Muscle of arm (tissue), 12 donors: ENCODE data around the gene VAMP8. TPM values are rescaled to one million over a fixed set of nuclear protein-coding genes. Genes with fewer than 3 reads are reported as not detected.
"Not testable (repeated sequence)": the region's sequence is repeated elsewhere in the genome, so short reads cannot be mapped to it uniquely, and the experiment has no call there.

Experiments used
- DNase-seq: peaks from one replicate; pipeline ENCODE4 v3.0.0-alpha.2; 2013
- polyA plus RNA-seq, 12 donors: library from polyadenylated mRNA; unstranded; fragments of 120-200 nt; gene quantifications; one replicate each; pipeline ENCODE4 v1.2.1, GENCODE V29; 2013; ENCODE audit not compliant: insufficient read length in 12 of 12

Gene VAMP8
- polyA plus RNA-seq, 12 donors = 9.6 to 34.0 (median 13.7) TPM; not detected in 1

DNA sequence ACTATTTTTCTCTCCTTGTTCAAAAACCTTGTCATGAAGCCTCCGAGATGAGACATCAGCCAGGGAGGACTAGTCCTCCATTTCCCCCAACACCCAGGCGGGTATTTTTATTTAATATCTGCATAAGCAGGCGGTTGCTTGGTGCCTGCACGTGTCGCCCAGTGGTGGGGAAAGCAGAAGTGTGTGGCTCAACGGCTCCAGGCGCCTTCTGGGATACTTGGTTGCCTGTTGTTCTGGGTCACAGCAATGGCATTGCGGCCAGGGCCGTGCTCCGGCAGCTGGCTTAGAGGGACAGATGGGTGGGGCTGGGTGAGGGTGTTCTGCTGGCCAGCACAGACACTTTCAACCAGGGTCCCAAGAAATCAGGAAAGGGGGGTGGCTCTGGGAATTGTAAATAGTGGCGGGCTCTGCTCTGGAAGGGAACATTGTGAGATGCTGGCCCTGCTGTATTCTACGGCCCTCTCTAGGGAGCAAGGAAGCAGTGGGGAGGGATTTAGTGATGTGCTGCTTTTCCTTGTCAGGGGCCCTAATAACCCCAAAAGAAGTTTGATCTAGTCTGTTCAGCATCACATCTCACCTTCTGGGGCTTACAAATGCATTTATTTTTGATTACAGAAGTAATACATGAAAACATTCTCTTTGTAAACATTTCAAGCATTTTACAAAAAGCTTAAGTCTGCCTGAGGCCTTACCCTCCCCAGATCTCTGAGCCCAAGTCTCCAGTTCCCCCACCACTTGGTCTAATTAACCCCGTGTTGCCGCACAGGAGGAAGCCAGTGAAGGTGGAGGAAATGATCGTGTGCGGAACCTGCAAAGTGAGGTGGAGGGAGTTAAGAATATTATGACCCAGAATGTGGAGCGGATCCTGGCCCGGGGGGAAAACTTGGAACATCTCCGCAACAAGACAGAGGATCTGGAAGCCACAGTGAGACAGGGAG is 1.1 kb downstream of the VAMP8 start:
- no peak for DNase-seq

DNA sequence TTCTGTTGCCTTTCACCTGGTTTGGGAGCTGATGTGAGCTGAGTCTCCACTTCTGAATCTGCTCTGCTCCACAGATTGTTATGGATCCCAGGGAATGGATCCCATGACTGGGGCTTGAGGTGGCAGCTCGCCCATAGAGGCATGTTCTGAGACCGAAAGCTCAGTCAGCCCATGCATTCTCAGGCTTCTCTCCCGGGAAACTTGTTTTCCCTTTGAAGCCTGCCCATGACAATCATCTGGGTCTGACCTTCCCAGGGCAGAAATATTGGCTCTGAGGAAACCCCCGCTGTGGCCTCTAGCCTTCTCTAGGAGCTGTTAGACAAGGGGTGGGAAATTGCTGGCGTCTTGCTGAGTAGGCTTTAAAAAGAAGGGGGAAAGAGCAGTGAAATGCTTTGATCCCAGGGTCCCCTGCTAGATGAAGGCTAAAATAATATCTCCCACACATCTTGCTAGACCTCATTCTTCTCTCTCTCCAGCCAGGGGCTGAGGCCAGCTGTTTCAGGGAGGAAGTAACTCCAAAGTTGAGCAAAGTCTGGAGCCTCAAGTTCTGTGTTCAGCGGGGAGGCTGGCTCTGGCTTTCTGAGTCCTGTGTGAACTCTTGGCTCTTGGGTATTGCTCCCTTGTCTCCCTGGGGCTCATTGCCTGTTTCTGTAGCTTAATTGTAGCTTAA is 2.0 kb downstream of the VAMP8 start:
- no peak for DNase-seq

DNA sequence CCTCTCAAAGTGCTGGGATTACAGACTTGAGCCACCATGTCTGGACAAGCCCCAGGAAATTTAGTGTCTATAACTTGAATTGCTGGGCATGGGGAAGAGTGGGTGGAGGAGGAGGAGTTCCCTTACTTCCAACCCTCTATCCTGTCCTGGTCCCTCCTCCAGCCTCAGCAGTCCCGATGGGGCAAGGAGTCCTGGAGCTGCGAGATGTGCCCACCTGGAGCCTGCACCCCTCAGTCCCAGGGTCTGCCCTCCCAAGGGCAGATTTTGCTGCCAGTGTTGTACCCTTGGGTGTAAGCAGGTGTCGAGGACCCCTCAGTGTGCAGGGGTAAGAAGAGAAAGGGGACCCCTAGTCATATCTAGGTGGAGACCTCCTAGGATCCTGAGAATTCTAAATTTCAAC is 2.8 kb downstream of the VAMP8 start:
- no peak for DNase-seq

DNA sequence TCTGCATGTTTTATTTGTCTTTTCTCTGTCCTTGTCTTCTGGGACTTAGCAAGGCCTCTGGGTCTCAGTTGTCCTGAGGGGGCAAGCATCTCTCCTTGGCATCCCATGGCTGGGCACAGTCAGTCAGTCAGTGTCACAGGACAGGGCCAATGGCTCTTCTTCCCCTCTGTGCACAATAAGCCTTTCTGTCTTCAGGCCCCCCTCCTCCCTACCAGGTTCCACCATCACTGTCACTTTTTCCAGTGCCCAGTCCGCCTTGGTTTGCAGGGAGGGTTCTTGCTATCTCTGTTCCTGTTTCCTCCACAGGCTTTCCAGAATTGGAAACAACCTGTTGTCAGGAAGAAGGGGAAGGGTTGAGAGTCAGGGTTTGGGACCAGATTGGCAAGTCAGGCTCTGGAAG is 5.1 kb downstream of the VAMP8 start:
- DNase-seq = no peak

DNA sequence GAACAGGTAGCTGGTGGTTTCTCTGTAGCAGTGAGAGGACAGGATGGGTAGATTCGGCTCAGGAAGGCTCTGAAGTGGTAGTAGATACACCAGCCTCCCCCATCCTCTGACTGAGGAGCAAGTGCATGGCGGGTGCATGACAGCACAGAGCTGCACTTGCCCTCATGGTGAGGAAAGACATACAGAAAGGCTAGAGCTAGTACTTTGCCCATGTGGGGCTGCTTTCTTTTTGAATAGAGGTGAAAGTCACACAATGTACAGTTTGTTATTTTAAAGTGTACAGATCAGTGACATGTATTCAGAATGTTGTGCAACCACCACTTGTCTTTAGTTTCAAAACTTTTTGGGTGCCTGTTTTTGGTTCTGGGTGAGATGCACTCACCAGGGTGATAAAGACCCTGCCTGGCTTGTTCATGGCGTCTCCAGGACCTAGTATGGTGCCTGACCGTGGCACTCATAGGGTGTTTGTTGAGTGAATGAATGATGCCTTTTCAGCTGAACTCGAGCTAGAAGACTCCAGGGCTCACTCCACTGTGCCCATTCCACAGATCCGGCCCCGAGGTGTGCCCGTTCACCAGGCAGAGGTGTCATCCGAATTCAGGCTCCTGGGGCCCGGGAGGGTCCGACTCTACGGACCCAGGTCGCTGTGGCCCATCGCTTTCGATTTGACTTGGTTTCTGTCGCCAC is 6.4 kb downstream of the VAMP8 start:
- no peak for DNase-seq

DNA sequence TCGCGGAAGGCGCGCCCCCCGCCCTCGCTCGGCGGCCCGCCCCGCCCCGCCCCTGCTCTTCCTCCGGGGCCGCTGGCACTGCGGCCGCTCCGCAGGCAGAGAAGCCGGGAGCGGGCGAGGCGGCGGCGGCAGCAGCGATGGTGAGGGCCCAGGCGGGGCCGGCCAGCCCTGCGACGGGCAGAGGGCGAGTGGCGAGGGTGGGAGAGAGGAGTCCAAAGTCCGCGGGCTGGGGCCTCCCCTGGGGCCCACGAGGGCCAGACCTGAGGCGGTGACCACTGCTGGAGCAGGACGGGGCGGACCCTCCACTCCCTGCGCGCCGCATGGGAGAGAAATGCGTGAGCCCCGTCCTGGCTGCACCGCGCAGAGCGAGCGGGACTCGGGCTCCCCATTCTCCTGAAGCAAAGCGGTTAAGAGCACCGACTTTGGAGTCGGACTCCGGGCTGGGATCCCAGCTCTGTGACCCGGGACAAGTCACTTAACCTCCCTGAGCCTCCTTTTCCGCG is 7.0 kb downstream of the VAMP8 start, which contains the start of gene VAMP5:
VAMP5 (plus strand) TSS at position 78 of the 503 bp plus-strand sequence; CDS start at position 138, 60 bp downstream.
- DNase-seq = no peak

DNA sequence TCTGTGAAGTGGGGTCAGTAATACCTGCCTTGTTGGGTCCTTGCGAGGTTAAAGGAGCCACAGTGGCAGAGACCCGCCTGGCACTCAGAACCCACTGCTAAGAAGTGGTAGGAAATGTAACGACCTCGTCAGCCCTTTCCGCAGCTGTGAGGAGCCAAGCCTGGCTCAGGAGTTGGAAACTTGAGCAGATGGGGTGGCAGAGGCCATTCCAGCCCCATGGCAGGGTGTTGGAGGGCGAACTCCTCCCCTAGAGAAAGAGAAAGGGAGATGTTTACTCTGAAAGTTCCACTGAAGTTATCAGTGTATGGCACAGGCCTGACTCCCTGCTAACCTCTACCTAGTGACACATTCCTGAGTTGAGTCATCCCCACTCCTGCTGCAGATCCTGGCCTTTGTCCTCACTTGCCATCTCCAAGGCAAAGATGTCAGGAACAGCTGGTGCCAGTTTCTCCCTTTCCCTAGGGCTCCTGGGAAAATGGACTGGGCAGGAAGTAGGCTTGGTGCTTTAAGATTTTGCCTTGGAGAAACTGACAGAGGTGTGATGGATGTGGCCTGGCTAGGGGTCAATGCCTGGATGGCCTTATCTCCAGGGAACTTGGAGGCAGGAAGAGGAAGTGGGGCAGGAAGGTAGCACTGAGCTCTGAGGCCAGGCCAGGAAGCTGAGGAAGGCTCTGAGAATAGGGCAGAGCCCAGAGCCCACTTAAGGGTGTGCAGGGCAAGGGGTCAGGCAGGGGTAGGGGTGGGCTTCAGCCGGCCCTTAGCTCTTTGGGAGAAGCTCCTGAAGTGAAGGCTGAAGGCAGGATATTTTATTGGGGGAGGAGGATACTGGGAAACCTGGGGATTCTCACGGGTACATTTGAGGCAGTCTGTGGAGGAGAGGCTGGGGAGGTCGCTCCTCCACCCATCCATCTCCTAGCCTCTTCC is 7.7 kb downstream of the VAMP8 start:
- no peak for DNase-seq

DNA sequence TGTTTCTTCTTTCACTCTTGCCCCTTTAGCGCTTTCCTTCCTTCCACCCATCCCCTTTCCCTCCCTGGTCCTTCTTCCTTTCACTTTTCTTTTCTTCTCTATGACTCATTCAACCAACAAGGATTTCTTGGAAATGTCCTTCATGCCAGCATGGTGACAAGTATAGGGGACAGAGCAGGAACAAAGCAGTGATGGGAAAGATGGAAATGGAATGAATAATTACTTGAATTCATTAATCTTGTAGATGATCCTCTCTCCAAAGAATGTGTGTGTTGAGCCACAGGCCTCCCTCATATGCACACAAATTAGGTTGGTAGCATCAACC is 8.4 kb downstream of the VAMP8 start:
- no peak for DNase-seq

DNA sequence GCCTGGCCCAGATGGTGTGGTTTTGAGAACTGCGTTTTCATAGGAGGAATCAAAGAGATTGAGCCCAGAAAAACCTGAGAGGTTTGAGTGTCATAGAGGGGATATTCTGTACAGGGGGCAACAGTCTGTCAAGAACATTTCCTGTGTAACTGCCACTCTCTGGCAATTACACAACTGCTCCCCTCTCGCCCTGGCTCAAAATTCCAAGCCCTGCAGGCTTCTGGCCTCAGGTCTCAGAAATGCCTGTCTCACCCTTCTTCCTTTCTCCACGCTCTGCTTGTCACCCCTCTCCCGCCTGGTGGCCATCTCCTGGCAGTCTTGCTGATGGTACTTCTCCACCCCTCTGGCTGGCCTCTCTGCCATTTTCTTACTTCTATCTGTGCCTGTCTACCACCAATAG is 10.8 kb downstream of the VAMP8 start:
- DNase-seq = no peak

DNA sequence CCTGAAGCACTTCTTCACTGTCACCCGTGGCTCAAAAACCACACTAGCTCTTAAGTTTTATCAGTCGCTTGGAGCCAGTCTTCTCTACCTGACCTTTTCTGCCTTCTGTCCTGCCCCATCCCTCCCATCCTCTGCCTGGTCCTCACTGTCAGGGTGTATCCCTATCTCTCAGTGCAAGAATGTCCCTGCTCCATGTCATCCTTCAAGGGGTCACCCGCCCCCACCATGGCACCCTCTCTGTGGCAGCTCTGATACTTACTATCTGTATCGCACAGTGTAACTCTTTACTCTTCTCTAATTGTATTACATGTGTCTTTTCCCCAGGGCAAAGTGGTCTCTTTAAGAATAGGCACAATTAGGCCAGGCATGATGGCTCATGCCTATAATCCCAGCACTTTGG is 11.3 kb downstream of the VAMP8 start:
- no peak for DNase-seq

DNA sequence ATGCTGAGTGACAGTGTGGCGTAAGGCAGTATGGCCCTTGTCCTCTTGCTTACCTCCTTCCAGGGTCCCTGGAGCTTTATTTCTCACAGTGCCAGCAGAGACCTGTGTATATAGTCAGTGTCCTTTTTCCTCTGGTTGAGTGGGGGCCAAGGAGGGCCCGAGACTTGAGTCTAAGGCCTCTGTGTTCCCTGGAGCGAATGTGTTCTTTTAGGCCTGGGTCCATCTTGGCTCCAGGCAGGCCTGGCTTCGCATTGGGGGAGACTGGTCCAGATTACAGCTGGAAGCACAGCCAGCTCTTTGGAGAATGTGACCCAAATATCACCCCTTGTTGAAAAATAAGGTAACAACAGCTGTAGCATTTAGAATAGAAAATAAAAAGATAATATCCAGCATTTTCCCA is 11.8 kb downstream of the VAMP8 start:
- no peak for DNase-seq

DNA sequence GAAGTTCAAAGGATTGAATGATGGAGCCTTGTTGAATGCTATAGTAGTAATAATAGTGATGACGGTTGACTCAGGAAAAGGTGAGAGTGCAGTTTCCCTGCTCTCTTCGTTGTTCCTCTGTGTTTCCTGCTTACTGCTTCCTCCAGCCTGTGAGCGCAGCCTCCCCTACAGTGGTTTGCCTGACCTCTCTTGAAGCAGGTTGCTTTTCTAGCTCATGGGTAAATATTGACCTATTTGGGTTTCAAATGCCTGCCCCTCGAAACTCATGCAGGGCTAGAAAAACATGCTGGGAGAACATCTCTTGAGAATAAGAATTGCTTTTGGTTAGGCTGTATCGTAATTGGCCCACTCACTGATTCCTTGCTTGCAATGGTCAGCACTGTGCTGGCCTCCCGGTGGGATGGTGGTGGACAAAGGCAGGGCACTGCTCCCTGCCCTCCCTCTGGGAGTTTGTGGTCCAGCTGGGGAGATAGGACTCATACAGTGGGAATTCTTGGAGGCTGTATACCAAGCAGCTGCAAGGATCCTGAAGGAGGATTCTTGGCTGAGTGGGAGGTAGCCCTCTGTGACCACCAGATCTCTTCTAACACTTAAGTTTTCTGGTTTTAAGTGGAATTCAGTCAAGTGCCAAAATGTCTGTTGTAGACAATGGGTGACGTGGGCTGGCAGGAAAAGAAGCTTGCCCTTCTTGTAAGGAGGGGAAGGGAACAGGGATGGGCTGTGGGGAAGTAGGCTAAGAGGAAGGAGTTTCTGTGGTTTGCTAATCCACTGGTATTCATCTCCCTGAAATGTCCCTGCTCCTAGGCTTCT is 12.8 kb downstream of the VAMP8 start:
- no peak for DNase-seq

DNA sequence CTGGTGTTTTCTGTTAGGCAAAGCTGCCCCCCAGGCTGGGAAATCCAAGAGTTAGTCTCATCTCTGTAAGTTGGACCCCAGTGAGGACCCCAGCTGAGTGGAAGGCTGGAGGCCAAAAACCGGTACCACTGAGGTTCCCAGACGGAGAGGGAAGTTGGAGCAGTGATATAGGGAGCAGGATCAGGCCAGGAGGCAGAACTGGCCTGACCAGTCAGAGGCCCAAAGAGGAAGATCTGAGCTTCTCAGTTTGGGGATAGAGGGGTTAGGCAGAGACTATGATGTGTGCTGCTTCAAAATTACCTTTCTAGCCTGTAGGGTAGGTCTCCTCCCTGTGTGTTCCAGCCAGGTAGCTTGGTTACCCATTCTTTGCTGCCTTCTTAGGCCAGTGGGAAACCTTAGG is 13.6 kb downstream of the VAMP8 start:
- no peak for DNase-seq

DNA sequence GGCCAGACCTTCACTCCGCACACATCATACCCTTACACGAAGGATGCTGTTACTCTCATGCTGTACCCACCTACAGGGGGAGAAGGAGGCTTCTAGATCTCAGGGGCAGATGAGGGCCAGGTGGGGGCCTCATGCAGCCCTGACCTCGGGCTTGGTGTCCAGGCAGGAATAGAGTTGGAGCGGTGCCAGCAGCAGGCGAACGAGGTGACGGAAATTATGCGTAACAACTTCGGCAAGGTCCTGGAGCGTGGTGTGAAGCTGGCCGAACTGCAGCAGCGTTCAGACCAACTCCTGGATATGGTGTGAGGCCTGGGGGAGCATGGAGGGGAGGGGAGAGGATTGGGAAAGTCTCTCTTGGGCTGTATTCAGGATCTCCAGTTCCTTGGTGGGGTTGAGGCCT is 14.2 kb downstream of the VAMP8 start:
- DNase-seq = no peak

DNA sequence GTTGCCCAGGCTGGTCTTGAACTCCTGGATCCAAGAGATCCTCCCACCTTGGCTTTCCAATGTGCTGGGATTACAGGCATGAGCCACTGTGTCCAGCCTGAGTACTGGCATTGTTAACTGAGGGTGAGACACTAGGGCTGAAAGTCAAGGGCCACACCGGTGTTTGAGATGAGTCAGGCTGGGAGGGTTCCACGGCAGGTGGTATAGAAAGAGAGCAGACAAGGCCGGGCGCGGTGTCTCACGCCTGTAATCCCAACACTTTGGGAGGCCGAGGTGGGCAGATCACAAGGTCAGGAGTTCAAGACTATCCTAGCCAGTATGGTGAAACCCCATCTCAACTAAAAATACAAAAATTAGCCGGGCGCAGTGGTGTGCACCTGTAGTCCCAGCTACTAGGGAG is 14.9 kb downstream of the VAMP8 start:
- not testable (repeated sequence) for DNase-seq

DNA sequence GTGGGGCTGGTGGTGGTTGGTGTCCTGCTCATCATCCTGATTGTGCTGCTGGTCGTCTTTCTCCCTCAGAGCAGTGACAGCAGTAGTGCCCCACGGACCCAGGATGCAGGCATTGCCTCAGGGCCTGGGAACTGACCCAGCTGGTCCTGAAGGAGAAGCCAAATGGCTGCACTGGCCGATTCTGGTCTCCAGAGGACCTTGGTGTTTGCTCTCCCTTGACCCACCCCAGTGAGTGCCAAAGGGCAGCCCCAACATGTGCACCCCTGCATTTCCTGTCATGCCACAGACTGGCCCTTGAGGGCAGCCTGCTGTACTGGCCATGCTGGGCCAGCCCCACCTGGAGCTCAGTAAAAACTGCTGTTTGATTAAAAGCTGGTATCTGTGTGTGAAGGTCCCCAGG is 15.6 kb downstream of the VAMP8 start:
- no peak for DNase-seq

DNA sequence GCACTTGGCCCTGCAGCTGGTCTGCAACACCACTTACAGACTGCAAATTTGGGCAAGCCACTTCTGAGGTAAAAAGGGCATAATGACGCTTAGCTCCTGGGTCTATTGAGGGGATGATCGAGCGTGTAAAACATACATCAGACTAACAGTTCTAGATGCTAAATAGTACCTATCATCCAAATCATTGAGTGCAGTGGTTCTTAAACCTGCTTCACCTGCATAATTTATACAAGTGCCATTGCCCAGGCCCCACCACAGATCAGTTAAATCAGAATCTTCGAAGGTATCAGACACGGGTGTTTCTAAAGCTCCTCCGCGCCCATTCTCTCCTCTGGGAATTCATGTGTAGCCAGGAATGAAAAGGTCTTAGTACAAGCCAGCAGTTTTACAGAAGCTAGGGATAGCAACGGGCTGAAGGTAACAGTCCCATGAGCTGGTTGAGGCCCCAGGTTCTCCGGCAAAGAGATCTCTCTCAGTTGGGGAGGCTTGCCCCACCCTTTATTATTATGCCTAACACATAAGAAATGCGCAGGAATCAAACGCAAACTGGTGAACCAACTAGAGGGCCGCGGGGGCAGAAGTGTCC is 17.4 kb downstream of the VAMP8 start:
- DNase-seq = no peak

DNA sequence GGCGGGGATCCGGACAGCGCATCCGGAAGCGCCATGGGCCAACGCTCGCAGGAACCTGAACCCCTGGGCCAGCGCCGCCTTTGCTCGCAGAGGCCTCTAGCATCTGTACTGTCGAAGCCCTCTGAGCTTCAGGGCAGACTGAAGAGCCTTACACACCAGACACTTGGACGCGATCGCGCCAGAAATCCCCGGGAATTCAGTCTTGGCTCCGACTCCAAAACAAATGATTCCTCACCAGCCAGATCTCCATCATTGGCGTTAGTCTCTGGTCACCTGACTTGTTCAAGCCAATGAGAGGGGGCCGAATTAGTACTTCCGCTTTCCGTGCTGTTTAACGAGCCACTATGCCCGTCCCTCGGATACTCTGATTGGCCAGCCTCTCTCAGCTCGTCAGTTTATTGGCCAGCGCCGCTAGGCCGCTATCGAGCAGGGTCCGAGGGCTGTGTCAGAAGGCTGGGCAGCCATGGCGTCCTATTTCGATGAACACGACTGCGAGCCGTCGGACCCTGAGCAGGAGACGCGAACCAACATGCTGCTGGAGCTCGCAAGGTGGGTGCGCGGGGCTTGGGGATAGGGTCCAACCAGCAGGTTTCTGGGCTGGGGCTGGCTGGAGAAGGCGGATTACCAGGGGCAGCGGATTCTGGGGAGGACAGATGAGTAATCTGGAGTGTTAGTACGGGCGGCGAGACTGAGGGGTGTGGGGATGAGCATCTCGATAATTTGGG is 18.1 kb downstream of the VAMP8 start, which contains the start of gene RNF181:
RNF181 (plus strand) TSS at position 445 of the 725 bp plus-strand sequence; CDS start at position 464, 19 bp downstream.
- peak; percentile 98 for DNase-seq

DNA sequence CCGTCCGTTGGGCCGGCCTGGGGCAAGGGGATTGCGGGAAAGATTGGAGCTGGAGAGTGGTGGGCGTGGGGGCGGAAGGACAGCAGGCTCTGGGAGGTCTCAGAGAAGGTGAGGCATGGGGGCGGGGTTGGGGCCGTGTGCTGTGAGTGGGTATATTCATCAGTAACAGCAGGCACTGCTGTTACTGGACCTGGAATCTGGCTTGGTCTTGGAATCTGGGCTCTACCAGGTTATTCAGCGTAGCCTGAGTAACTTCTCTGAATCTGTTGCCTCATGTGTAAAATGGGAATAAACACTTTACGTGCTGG is 18.6 kb downstream of the VAMP8 start:
- DNase-seq = no peak
